GM23248 (cell line): Measurements from ENCODE around the gene CDH22. TPM values are rescaled to one million over a fixed set of nuclear protein-coding genes. Genes with fewer than 3 reads are reported as not detected.

Source experiments
- DNase-seq: peaks from one replicate; pipeline ENCODE4 v3.0.0-alpha.2; 2015
- H2AFZ ChIP-seq: fragments of 200-600 bp; sonication (generic); 2 replicates; pipeline ENCODE4 v1.6.1; 2016; ENCODE audit warnings: antibody characterized with exemption
- H3F3A ChIP-seq: fragments of 200-600 bp; sonication (generic); 2 replicates; pipeline ENCODE4 v1.6.1; 2016; ENCODE audit warnings: mild to moderate bottlenecking, antibody characterized with exemption, mixed run types; ENCODE audit not compliant: insufficient read depth
- H3K27ac ChIP-seq: fragments of 200-600 bp; sonication (generic); 2 replicates; pipeline ENCODE4 v1.5.1; 2016; ENCODE audit warnings: mild to moderate bottlenecking
- H3K27me3 ChIP-seq: fragments of 200-600 bp; sonication (generic); replicated peaks from 2 replicates; pipeline ENCODE4 v1.6.1; 2016; ENCODE audit warnings: mild to moderate bottlenecking; ENCODE audit not compliant: insufficient read depth
- H3K36me3 ChIP-seq: fragments of 200-600 bp; sonication (generic); 2 replicates; pipeline ENCODE4 v1.6.1; 2016; ENCODE audit warnings: low read depth, mild to moderate bottlenecking
- H3K4me1 ChIP-seq: fragments of 200-600 bp; sonication (generic); 2 replicates; pipeline ENCODE4 v1.6.1; 2016; ENCODE audit warnings: mild to moderate bottlenecking; ENCODE audit not compliant: insufficient read depth
- H3K4me2 ChIP-seq: fragments of 200-600 bp; sonication (generic); one replicate; pipeline ENCODE4 v1.6.1; 2016; ENCODE audit warnings: mild to moderate bottlenecking; ENCODE audit not compliant: unreplicated experiment
- H3K4me3 ChIP-seq: fragments of 200-600 bp; sonication (generic); 2 replicates; pipeline ENCODE4 v1.5.1; 2016; ENCODE audit warnings: mild to moderate bottlenecking
- H3K79me2 ChIP-seq: fragments of 200-600 bp; sonication (generic); 2 replicates; pipeline ENCODE4 v1.6.1; 2016; ENCODE audit warnings: mild to moderate bottlenecking; ENCODE audit not compliant: insufficient read depth
- H3K9ac ChIP-seq: fragments of 200-600 bp; sonication (generic); 2 replicates; pipeline ENCODE4 v1.6.1; 2016; ENCODE audit warnings: mild to moderate bottlenecking
- H3K9me2 ChIP-seq: fragments of 200-600 bp; sonication (generic); 2 replicates; pipeline ENCODE4 v1.6.1; 2016; ENCODE audit warnings: mixed run types, mild to moderate bottlenecking, moderate library complexity; ENCODE audit not compliant: insufficient read depth
- H3K9me3 ChIP-seq: fragments of 200-600 bp; sonication (generic); one replicate; pipeline ENCODE4 v1.6.1; 2017; ENCODE audit warnings: low read depth
- H4K20me1 ChIP-seq: fragments of 200-600 bp; sonication (generic); 2 replicates; pipeline ENCODE4 v1.6.0; 2016; ENCODE audit not compliant: insufficient read depth
- EZH2 ChIP-seq: fragments of 200-600 bp; sonication (generic); IDR thresholded peaks from 2 replicates; pipeline ENCODE4 v1.6.1; 2018; ENCODE audit warnings: antibody characterized with exemption, mild to moderate bottlenecking; ENCODE audit not compliant: insufficient read depth, poor library complexity, severe bottlenecking
- EZH2phosphoT487 ChIP-seq: fragments of 200-600 bp; sonication (generic); IDR thresholded peaks from 2 replicates; pipeline ENCODE4 v1.6.1; 2018; ENCODE audit warnings: antibody characterized with exemption, moderate library complexity, mild to moderate bottlenecking, low read depth; ENCODE audit not compliant: insufficient read depth
- WGBS, 2 experiments: methylation state at CpG; one replicate each; pipeline ENCODE4 v1.1.6; 2015 to 2017; ENCODE audit warnings: low lambda C conversion rate in 2 of 2, low coverage in 1 of 2; ENCODE audit errors: missing lambda C conversion rate in 2 of 2; 5-methylcytosine and 5-hydroxymethylcytosine counted together
- in situ Hi-C: fragments of 300-500 bp; cut with MboI; formaldehyde crosslinking; loops from 2 replicates; pipeline ENCODE4 v1.15.0; 2020
- polyA plus RNA-seq: library from polyadenylated mRNA; unstranded; fragments of >200 nt; fragmentation: Nextera tagmentation; extraction: Ambion mirVana; gene quantifications from 2 replicates; pipeline ENCODE4 v1.2.1, GENCODE V29; 2016
- total RNA-seq: library from RNA; depleted of rRNA; stranded (reverse); fragments of >200 nt; shearing (Covaris generic); gene quantifications from 2 replicates; pipeline ENCODE4 v1.2.3, GENCODE V29; 2014

CDH22 gene
- total and polyA plus RNA-seq, 2 experiments from 2014 or later: not detected

- Histone ChIP-seq H3K4me2 (no peak overlapping the region), H3K9me2 (no peaks in the 10 kb centered on the region), H4K20me1 (no peaks in the 10 kb centered on the region), H3F3A (no peaks in the 10 kb centered on the region), H3K4me1 (no peaks in the 10 kb centered on the region), H3K9ac (no peak overlapping the region), H3K4me3 (no peak overlapping the region), H3K27me3 (peaks cover 11% of the 10 kb centered on the region), H3K9me3 (no peaks in the 10 kb centered on the region), H3K36me3 (no peaks in the 10 kb centered on the region), H3K79me2 (no peaks in the 10 kb centered on the region), H3K27ac (no peak overlapping the region), H2AFZ (no peak overlapping the region)
- no peak for TF ChIP-seq EZH2
- no peak for TF ChIP-seq EZH2phosphoT487
- DNase-seq: no peak
- WGBS, 2 experiments: 38 to 65% methylated on average over 1 of the region's 1 CpG
- in situ Hi-C loops: no loop called here
Observed at GRCh38 chr20:46325789-46326188, 17.5 kb upstream of the CDH22 start.

- no peak overlapping the region for H3K27ac ChIP-seq
- in situ Hi-C loops: loop anchor here (25.0 kb wide), 1 partner anchor 313 kb away; the partner anchor contains the start of gene MMP9
- H3K9me3 ChIP-seq: no peaks in the 10 kb centered on the region
- no peaks in the 10 kb centered on the region for H3K9me2 ChIP-seq
- H3K27me3 ChIP-seq: peaks cover 17% of the 10 kb centered on the region
- H3K4me2 ChIP-seq: no peak overlapping the region
- no peak overlapping the region for H3K4me3 ChIP-seq
- no peaks in the 10 kb centered on the region for H4K20me1 ChIP-seq
- H2AFZ ChIP-seq: no peak overlapping the region
- no peak overlapping the region for H3K9ac ChIP-seq
- TF ChIP-seq EZH2 (no peak), EZH2phosphoT487 (no peak)
- no peaks in the 10 kb centered on the region for H3F3A ChIP-seq
- H3K4me1 ChIP-seq: no peaks in the 10 kb centered on the region
- 29 to 33% methylated on average over 6 of the region's 6 CpGs for WGBS, 2 experiments
- H3K79me2 ChIP-seq: no peaks in the 10 kb centered on the region
- H3K36me3 ChIP-seq: no peaks in the 10 kb centered on the region
- peak; percentile 52 for DNase-seq
Observed at GRCh38 chr20:46324960-46325703, 16.8 kb upstream of the CDH22 start.

GRCh38 chr20:46324379-46324778, 16.1 kb upstream of the CDH22 start:
- no peaks in the 10 kb centered on the region for H3K79me2 ChIP-seq
- no peaks in the 10 kb centered on the region for H3K36me3 ChIP-seq
- TF ChIP-seq EZH2 (no peak), EZH2phosphoT487 (no peak)
- no peak overlapping the region for H2AFZ ChIP-seq
- no peaks in the 10 kb centered on the region for H4K20me1 ChIP-seq
- H3K9ac ChIP-seq: no peak overlapping the region
- in situ Hi-C loops: loop anchor here (25.0 kb wide), 1 partner anchor 312 kb away; the partner anchor contains the start of gene MMP9
- no peak overlapping the region for H3K27ac ChIP-seq
- H3K27me3 ChIP-seq: peaks cover 20% of the 10 kb centered on the region
- H3K9me3 ChIP-seq: no peaks in the 10 kb centered on the region
- H3K9me2 ChIP-seq: no peaks in the 10 kb centered on the region
- H3K4me2 ChIP-seq: no peak overlapping the region
- DNase-seq: peak; percentile 24
- no peaks in the 10 kb centered on the region for H3F3A ChIP-seq
- H3K4me3 ChIP-seq: no peak overlapping the region
- no peaks in the 10 kb centered on the region for H3K4me1 ChIP-seq
- 6 to 7% methylated on average over 7 of the region's 7 CpGs for WGBS, 2 experiments

GRCh38 chr20:46323557-46323956, 15.3 kb upstream of the CDH22 start:
- no peak overlapping the region for H3K27ac ChIP-seq
- H2AFZ ChIP-seq: no peak overlapping the region
- H4K20me1 ChIP-seq: no peaks in the 10 kb centered on the region
- H3K4me1 ChIP-seq: no peaks in the 10 kb centered on the region
- H3K36me3 ChIP-seq: no peaks in the 10 kb centered on the region
- no peak overlapping the region for H3K9ac ChIP-seq
- H3K27me3 ChIP-seq: peaks cover 27% of the 10 kb centered on the region
- no peak for TF ChIP-seq EZH2
- no peak for TF ChIP-seq EZH2phosphoT487
- DNase-seq: no peak
- H3K4me2 ChIP-seq: no peak overlapping the region
- WGBS, 2 experiments: 35 to 41% methylated on average over 10 of the region's 10 CpGs
- no peak overlapping the region for H3K4me3 ChIP-seq
- no peaks in the 10 kb centered on the region for H3K9me2 ChIP-seq
- no peaks in the 10 kb centered on the region for H3K9me3 ChIP-seq
- no peaks in the 10 kb centered on the region for H3K79me2 ChIP-seq
- in situ Hi-C loops: loop anchor here (25.0 kb wide), 1 partner anchor 311 kb away; the partner anchor contains the start of gene MMP9
- H3F3A ChIP-seq: no peaks in the 10 kb centered on the region
